ENCODE measurements around the gene PTRH2. TPM values are rescaled to one million over a fixed set of nuclear protein-coding genes. Genes with fewer than 3 reads are reported as not detected.

PTRH2 gene
- total and polyA plus RNA-seq, 7 donors, result 11.4 to 43.1 (median 28.8) TPM

GRCh38 chr17:59753522-59754467, 46.6 kb upstream of the PTRH2 start:
- Histone ChIP-seq H3K4me1 (peaks cover 14% of the 10 kb centered on the region), H3K36me3 (ENCODE audit: insufficient read depth in 1 of 2, low read depth in 1 of 2) (peaks cover 0 to 19% of the 10 kb centered on the region in 2 donors), H3K27ac (peak overlapping the region; percentile 51), H3K27me3 (ENCODE audit: insufficient read depth in 3 of 3, low read length in 2 of 3) (no peaks in the 10 kb centered on the region), H3K9me3 (no peaks in the 10 kb centered on the region), H3K4me3 (peak overlapping the region; percentile 52)
- WGBS, 3 donors, result 31 to 34% (median 33%) methylated on average over 3 of the region's 3 CpGs
- DNase-seq, result no peak
- intact Hi-C loops (cut with DNase I), result loop anchor here (2.0 kb wide), 1 partner anchor 105 kb away; no protein-coding TSS in a partner anchor
- peak; percentile 79 for TF ChIP-seq CTCF (IDR thresholded peaks at IDR 0.05)
- peak; percentile 77 to 93 (median 91) for ATAC-seq

GRCh38 chr17:59752922-59753321, 45.7 kb upstream of the PTRH2 start:
- Histone ChIP-seq H3K9me3 (no peaks in the 10 kb centered on the region), H3K4me3 (no peak overlapping the region), H3K27ac (no peak overlapping the region), H3K36me3 (ENCODE audit: insufficient read depth in 1 of 2, low read depth in 1 of 2) (peaks cover 0 to 19% of the 10 kb centered on the region in 2 donors), H3K27me3 (ENCODE audit: insufficient read depth in 3 of 3, low read length in 2 of 3) (no peaks in the 10 kb centered on the region), H3K4me1 (peaks cover 14% of the 10 kb centered on the region)
- DNase-seq, result no peak
- peak; percentile 7 to 40 (median 30) for ATAC-seq
- no peak for TF ChIP-seq CTCF (IDR thresholded peaks at IDR 0.05)
- 81 to 90% (median 88%) methylated on average over 7 of the region's 7 CpGs for WGBS, 3 donors
- intact Hi-C loops (cut with DNase I), result loop anchor here in 1 of 2 donors (2.0 kb wide), 1 partner anchor 106 kb away; no protein-coding TSS in a partner anchor

GRCh38 chr17:59752446-59752845, 45.2 kb upstream of the PTRH2 start:
- no peaks in the 10 kb centered on the region for H3K9me3 ChIP-seq
- H3K4me3 ChIP-seq, result no peak overlapping the region
- no peaks in the 10 kb centered on the region for H3K27me3 ChIP-seq (ENCODE audit: insufficient read depth in 3 of 3, low read length in 2 of 3)
- no peak for TF ChIP-seq CTCF (IDR thresholded peaks at IDR 0.05)
- peaks cover 14% of the 10 kb centered on the region for H3K4me1 ChIP-seq
- intact Hi-C loops (cut with DNase I), result loop anchor here in 1 of 2 donors (2.0 kb wide), 1 partner anchor 106 kb away; no protein-coding TSS in a partner anchor
- no peak for ATAC-seq
- DNase-seq, result no peak
- H3K36me3 ChIP-seq (ENCODE audit: insufficient read depth in 1 of 2, low read depth in 1 of 2), result peaks cover 0 to 19% of the 10 kb centered on the region in 2 donors
- H3K27ac ChIP-seq, result no peak overlapping the region

GRCh38 chr17:59751955-59752413, 44.8 kb upstream of the PTRH2 start:
- no peaks in the 10 kb centered on the region for H3K9me3 ChIP-seq
- 92 to 95% (median 92%) methylated on average over 11 of the region's 11 CpGs for WGBS, 3 donors
- H3K27me3 ChIP-seq (ENCODE audit: insufficient read depth in 3 of 3, low read length in 2 of 3), result no peaks in the 10 kb centered on the region
- H3K27ac ChIP-seq, result no peak overlapping the region
- intact Hi-C loops (cut with DNase I), result loop anchor here in 1 of 2 donors (2.0 kb wide), 1 partner anchor 107 kb away; no protein-coding TSS in a partner anchor
- no peak for DNase-seq
- H3K4me1 ChIP-seq, result peaks cover 14% of the 10 kb centered on the region
- H3K36me3 ChIP-seq (ENCODE audit: insufficient read depth in 1 of 2, low read depth in 1 of 2), result peaks cover 0 to 19% of the 10 kb centered on the region in 2 donors
- H3K4me3 ChIP-seq, result no peak overlapping the region
- no peak for TF ChIP-seq CTCF (IDR thresholded peaks at IDR 0.05)
- no peak for ATAC-seq
